ENCODE measurements around the gene MPP2. TPM values are rescaled to one million over a fixed set of nuclear protein-coding genes. Genes with fewer than 3 reads are reported as not detected.

Gene MPP2
- total and polyA plus RNA-seq, 2 of the 13 experiments (the other 11 are each of a cell fraction or from before 2014, with no cell fraction given): 0.20 to 1.7 TPM

DNA sequence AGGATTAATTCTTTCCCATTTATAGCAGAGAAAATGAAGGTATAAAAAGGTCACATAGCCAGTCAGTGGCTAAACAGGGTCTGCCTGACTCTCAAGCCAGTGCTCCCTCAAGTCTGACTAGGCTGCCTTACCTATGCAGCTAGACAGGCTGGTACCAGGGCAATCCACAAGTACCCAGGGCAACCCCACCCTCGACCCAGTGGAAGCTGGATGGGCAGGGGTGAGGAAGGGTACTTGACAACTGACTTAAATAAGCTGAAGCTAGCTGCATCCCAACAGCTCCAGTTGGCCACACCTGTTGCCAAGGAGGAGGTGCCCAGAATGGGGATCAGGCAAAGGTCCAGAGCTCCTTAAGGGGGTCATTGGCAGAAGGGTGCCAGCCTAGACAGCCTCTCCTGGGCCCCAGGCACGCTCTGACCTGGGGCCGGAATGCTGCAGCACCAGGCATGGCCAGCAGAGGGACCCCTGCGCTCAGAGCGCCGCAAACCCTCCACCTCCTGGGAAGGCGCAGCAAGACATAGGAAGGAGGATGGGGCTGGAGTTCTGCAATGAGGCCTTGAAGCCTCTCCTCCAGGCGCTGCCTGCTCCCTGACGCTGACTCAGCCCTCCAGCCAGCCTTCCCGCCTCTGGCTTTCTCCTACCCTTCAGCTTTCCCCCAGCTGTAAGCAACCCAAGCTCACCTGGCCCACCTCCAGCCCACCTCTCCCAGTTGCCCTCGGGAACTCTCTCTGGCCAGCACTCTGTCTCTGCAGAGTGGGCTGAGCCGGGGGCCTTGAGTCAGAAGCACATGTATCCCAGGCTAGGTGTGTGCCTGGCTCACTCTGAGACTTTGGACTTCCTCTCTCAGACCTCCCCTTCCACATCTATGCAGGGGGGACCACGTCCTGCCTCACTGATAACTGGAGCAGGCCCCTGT is 28.8 kb downstream of the MPP2 start (continued):
- no peak for TF ChIP-seq ATF6 (CRISPR knock-in tag; conservative IDR thresholded peaks at IDR 0.05)
- TF ChIP-seq, protein P1, sequence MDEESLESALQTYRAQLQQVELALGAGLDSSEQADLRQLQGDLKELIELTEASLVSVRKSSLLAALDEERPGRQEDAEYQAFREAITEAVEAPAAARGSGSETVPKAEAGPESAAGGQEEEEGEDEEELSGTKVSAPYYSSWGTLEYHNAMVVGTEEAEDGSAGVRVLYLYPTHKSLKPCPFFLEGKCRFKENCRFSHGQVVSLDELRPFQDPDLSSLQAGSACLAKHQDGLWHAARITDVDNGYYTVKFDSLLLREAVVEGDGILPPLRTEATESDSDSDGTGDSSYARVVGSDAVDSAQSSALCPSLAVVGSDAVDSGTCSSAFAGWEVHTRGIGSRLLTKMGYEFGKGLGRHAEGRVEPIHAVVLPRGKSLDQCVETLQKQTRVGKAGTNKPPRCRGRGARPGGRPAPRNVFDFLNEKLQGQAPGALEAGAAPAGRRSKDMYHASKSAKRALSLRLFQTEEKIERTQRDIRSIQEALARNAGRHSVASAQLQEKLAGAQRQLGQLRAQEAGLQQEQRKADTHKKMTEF (CRISPR knock-in tag; IDR thresholded peaks at IDR 0.05): 0 out of 2 replicates have a peak, but pooled peaks have one; percentile 31
- TF ChIP-seq U2AF2 (IDR thresholded peaks at IDR 0.05; ENCODE audit: low read depth, low read length): no peak
- TF ChIP-seq ZNF619 (CRISPR knock-in tag; IDR thresholded peaks at IDR 0.05): no peak
- TF ChIP-seq SMARCE1 (IDR thresholded peaks at IDR 0.05; ENCODE audit: borderline replicate concordance): no peak
- TF ChIP-seq ZBTB33 (CRISPR knock-in tag; IDR thresholded peaks at IDR 0.05): 0 out of 2 replicates have a peak, but pooled peaks have one; percentile 4
- TF ChIP-seq PLRG1 (conservative IDR thresholded peaks at IDR 0.05): no peak
- no peak for TF ChIP-seq NR2F6 (IDR thresholded peaks at IDR 0.05)
- TF ChIP-seq NR2F6 (CRISPR knock-in tag; IDR thresholded peaks at IDR 0.05): 0 out of 2 replicates have a peak, but pooled peaks have one; percentile 17
- 0 out of 2 replicates have a peak, but pooled peaks have one; percentile 34 for TF ChIP-seq MXD4 (CRISPR knock-in tag; IDR thresholded peaks at IDR 0.05)
- 0 out of 2 replicates have a peak, but pooled peaks have one; percentile 2 for TF ChIP-seq HDAC1 (CRISPR knock-in tag; IDR thresholded peaks at IDR 0.05)
- TF ChIP-seq ZNF768 (CRISPR knock-in tag; IDR thresholded peaks at IDR 0.05): peak; percentile 47; the same call in 1 of the 2 replicates
- peak; percentile 33; the same call in 1 of the 2 replicates for TF ChIP-seq HIC2 (CRISPR knock-in tag; IDR thresholded peaks at IDR 0.05; ENCODE audit: low read depth)
- TF ChIP-seq ZNF558 (CRISPR knock-in tag; IDR thresholded peaks at IDR 0.05; ENCODE audit: borderline replicate concordance): no peak
- TF ChIP-seq ZNF724P (CRISPR knock-in tag; IDR thresholded peaks at IDR 0.05; ENCODE audit: borderline replicate concordance): 0 out of 2 replicates have a peak, but pooled peaks have one; percentile 43
- peak; percentile 61; the same call in 1 of the 2 replicates for TF ChIP-seq RNF2 (conservative IDR thresholded peaks at IDR 0.05; ENCODE audit: low read depth)
- TF ChIP-seq THRA (CRISPR knock-in tag; IDR thresholded peaks at IDR 0.05; ENCODE audit: borderline replicate concordance): peak; percentile 30; the same call in 1 of the 2 replicates
- TF ChIP-seq KDM1A (CRISPR knock-in tag; IDR thresholded peaks at IDR 0.05): no peak
- TF ChIP-seq TARDBP (CRISPR knock-in tag; IDR thresholded peaks at IDR 0.05): no peak
- TF ChIP-seq HOXA9 (CRISPR knock-in tag; IDR thresholded peaks at IDR 0.05; ENCODE audit: borderline replicate concordance): no peak

All from HepG2 (cell line).